H4 (cell line): ENCODE data around the gene RND1. TPM values are rescaled to one million over a fixed set of nuclear protein-coding genes. Genes with fewer than 3 reads are reported as not detected.

Source experiments
- DNase-seq: peaks from one replicate; pipeline ENCODE4 v3.0.0-alpha.2; 2015; ENCODE audit warnings: low spot score
- total RNA-seq: library from RNA; depleted of rRNA; stranded (reverse); fragments of >200 nt; shearing (Covaris generic); gene quantifications from 2 replicates; pipeline ENCODE4 v1.2.3, GENCODE V29; 2014

Gene RND1
- total RNA-seq, 1 experiment from 2014 or later, result 0.06 TPM

GRCh38 chr12:48827513-48828096 is 38.1 kb downstream of the RND1 start:
- DNase-seq, result no peak

- no peak for DNase-seq
Measured at GRCh38 chr12:48827026-48827425, 38.6 kb downstream of the RND1 start.

- no peak for DNase-seq
Measured at GRCh38 chr12:48826209-48826855, 39.3 kb downstream of the RND1 start.

GRCh38 chr12:48824905-48825304 is 40.8 kb downstream of the RND1 start:
- DNase-seq, result no peak

GRCh38 chr12:48824112-48824511 is 41.6 kb downstream of the RND1 start:
- no peak for DNase-seq

- DNase-seq, result no peak
Measured at GRCh38 chr12:48823281-48823680, 42.4 kb downstream of the RND1 start.

GRCh38 chr12:48822711-48823110 is 43.0 kb downstream of the RND1 start:
- DNase-seq, result no peak

GRCh38 chr12:48822139-48822538 is 43.5 kb downstream of the RND1 start:
- DNase-seq, result no peak

- DNase-seq, result no peak
Measured at GRCh38 chr12:48819986-48820725, 45.5 kb downstream of the RND1 start.

- peak; percentile 3 for DNase-seq
Measured at GRCh38 chr12:48818831-48819590, 46.7 kb downstream of the RND1 start.

GRCh38 chr12:48817873-48818830 is 47.5 kb downstream of the RND1 start, which contains the start of gene CACNB3:
Gene CACNB3 (plus strand): TSS chr12:48818496. CDS start chr12:48818930, 434 bp downstream.
- peak; percentile 62 for DNase-seq

- no peak for DNase-seq
Measured at GRCh38 chr12:48816143-48816854, 49.4 kb downstream of the RND1 start.

GRCh38 chr12:48815126-48816110 is 50.3 kb downstream of the RND1 start:
- DNase-seq, result peak; percentile 85

- DNase-seq, result peak; percentile 58
Measured at GRCh38 chr12:48814262-48815125, 51.2 kb downstream of the RND1 start.

- no peak for DNase-seq
Measured at GRCh38 chr12:48813465-48814261, 52.0 kb downstream of the RND1 start.

- no peak for DNase-seq
Measured at GRCh38 chr12:48812389-48812788, 53.3 kb downstream of the RND1 start.

- no peak for DNase-seq
Measured at GRCh38 chr12:48811437-48812090, 54.1 kb downstream of the RND1 start.
